ENCODE data around the gene ZNF337. TPM values are rescaled to one million over a fixed set of nuclear protein-coding genes. Genes with fewer than 3 reads are reported as not detected.

The ZNF337 gene
- total and polyA plus RNA-seq, 2 of the 13 experiments (the other 11 are each of a cell fraction or from before 2014, with no cell fraction given) = 17.0 to 19.6 TPM

DNA sequence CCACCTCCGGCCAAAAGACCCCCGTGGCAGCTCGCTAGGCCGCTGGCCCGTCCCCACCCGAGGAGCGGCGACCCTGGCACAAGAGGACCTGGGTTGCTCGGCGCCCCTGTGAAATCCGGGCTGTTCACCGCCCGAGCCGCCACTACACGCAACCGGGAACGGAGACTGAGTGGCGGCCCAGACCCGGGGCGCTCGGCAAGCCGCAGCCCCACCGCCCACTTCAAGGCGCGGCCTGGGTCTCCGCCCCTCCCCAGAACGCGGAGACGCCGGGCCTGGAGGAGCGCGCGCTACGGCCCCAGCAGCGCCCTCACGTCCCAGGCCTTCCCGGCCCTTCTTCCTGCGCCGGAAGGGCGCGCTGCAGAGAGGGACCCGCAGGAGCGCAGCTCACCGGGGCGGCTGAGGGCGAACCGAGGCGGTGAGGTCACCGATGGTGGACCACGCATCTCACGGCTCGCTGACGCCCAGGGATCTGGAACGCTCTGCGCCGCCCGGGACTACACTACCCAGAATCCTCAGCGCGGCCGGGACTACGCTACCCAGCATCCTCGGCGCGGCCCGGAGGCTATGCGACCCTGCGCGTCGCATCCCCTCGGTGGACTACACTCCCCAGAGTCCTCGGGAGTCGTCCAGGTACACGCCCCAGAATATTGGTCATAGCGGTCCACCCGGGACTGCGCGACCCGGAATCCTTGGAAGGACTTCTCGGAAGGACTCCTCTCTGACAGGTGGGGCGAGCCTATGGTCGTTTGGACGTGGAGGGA lies at the start of gene ZNF337 (continued):
- TF ChIP-seq, protein P1, sequence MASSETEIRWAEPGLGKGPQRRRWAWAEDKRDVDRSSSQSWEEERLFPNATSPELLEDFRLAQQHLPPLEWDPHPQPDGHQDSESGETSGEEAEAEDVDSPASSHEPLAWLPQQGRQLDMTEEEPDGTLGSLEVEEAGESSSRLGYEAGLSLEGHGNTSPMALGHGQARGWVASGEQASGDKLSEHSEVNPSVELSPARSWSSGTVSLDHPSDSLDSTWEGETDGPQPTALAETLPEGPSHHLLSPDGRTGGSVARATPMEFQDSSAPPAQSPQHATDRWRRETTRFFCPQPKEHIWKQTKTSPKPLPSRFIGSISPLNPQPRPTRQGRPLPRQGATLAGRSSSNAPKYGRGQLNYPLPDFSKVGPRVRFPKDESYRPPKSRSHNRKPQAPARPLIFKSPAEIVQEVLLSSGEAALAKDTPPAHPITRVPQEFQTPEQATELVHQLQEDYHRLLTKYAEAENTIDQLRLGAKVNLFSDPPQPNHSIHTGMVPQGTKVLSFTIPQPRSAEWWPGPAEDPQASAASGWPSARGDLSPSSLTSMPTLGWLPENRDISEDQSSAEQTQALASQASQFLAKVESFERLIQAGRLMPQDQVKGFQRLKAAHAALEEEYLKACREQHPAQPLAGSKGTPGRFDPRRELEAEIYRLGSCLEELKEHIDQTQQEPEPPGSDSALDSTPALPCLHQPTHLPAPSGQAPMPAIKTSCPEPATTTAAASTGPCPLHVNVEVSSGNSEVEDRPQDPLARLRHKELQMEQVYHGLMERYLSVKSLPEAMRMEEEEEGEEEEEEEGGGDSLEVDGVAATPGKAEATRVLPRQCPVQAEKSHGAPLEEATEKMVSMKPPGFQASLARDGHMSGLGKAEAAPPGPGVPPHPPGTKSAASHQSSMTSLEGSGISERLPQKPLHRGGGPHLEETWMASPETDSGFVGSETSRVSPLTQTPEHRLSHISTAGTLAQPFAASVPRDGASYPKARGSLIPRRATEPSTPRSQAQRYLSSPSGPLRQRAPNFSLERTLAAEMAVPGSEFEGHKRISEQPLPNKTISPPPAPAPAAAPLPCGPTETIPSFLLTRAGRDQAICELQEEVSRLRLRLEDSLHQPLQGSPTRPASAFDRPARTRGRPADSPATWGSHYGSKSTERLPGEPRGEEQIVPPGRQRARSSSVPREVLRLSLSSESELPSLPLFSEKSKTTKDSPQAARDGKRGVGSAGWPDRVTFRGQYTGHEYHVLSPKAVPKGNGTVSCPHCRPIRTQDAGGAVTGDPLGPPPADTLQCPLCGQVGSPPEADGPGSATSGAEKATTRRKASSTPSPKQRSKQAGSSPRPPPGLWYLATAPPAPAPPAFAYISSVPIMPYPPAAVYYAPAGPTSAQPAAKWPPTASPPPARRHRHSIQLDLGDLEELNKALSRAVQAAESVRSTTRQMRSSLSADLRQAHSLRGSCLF (CRISPR knock-in tag; IDR thresholded peaks at IDR 0.05; ENCODE audit: borderline replicate concordance) = 0 out of 2 replicates have a peak, but pooled peaks have one; percentile 3
- TF ChIP-seq SMAD1 (CRISPR knock-in tag; IDR thresholded peaks at IDR 0.05; ENCODE audit: borderline replicate concordance, low read depth) = peak; percentile 99; the same call in 1 of the 2 replicates
- TF ChIP-seq, protein P2, sequence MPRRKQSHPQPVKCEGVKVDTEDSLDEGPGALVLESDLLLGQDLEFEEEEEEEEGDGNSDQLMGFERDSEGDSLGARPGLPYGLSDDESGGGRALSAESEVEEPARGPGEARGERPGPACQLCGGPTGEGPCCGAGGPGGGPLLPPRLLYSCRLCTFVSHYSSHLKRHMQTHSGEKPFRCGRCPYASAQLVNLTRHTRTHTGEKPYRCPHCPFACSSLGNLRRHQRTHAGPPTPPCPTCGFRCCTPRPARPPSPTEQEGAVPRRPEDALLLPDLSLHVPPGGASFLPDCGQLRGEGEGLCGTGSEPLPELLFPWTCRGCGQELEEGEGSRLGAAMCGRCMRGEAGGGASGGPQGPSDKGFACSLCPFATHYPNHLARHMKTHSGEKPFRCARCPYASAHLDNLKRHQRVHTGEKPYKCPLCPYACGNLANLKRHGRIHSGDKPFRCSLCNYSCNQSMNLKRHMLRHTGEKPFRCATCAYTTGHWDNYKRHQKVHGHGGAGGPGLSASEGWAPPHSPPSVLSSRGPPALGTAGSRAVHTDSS (CRISPR knock-in tag; conservative IDR thresholded peaks at IDR 0.05) = no peak; the same call in 1 of the 2 replicates
- TF ChIP-seq, protein P3, sequence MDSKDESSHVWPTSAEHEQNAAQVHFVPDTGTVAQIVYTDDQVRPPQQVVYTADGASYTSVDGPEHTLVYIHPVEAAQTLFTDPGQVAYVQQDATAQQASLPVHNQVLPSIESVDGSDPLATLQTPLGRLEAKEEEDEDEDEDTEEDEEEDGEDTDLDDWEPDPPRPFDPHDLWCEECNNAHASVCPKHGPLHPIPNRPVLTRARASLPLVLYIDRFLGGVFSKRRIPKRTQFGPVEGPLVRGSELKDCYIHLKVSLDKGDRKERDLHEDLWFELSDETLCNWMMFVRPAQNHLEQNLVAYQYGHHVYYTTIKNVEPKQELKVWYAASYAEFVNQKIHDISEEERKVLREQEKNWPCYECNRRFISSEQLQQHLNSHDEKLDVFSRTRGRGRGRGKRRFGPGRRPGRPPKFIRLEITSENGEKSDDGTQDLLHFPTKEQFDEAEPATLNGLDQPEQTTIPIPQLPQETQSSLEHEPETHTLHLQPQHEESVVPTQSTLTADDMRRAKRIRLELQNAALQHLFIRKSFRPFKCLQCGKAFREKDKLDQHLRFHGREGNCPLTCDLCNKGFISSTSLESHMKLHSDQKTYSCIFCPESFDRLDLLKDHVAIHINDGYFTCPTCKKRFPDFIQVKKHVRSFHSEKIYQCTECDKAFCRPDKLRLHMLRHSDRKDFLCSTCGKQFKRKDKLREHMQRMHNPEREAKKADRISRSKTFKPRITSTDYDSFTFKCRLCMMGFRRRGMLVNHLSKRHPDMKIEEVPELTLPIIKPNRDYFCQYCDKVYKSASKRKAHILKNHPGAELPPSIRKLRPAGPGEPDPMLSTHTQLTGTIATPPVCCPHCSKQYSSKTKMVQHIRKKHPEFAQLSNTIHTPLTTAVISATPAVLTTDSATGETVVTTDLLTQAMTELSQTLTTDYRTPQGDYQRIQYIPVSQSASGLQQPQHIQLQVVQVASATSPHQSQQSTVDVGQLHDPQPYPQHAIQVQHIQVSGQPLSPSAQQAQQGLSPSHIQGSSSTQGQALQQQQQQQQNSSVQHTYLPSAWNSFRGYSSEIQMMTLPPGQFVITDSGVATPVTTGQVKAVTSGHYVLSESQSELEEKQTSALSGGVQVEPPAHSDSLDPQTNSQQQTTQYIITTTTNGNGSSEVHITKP (CRISPR knock-in tag; IDR thresholded peaks at IDR 0.05; ENCODE audit: low read depth) = peak; percentile 87
- TF ChIP-seq IKZF1 (IDR thresholded peaks at IDR 0.05) = no peak
- TF ChIP-seq, protein P4, sequence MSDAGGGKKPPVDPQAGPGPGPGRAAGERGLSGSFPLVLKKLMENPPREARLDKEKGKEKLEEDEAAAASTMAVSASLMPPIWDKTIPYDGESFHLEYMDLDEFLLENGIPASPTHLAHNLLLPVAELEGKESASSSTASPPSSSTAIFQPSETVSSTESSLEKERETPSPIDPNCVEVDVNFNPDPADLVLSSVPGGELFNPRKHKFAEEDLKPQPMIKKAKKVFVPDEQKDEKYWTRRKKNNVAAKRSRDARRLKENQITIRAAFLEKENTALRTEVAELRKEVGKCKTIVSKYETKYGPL (CRISPR knock-in tag; IDR thresholded peaks at IDR 0.05) = no peak
- TF ChIP-seq KLF13 (CRISPR knock-in tag; IDR thresholded peaks at IDR 0.05) = peak; percentile 99
- peak; percentile 96 for TF ChIP-seq DR1 (CRISPR knock-in tag; IDR thresholded peaks at IDR 0.05)
- TF ChIP-seq PHF21A (CRISPR knock-in tag; IDR thresholded peaks at IDR 0.05) = peak; percentile 95
- TF ChIP-seq, protein P5, sequence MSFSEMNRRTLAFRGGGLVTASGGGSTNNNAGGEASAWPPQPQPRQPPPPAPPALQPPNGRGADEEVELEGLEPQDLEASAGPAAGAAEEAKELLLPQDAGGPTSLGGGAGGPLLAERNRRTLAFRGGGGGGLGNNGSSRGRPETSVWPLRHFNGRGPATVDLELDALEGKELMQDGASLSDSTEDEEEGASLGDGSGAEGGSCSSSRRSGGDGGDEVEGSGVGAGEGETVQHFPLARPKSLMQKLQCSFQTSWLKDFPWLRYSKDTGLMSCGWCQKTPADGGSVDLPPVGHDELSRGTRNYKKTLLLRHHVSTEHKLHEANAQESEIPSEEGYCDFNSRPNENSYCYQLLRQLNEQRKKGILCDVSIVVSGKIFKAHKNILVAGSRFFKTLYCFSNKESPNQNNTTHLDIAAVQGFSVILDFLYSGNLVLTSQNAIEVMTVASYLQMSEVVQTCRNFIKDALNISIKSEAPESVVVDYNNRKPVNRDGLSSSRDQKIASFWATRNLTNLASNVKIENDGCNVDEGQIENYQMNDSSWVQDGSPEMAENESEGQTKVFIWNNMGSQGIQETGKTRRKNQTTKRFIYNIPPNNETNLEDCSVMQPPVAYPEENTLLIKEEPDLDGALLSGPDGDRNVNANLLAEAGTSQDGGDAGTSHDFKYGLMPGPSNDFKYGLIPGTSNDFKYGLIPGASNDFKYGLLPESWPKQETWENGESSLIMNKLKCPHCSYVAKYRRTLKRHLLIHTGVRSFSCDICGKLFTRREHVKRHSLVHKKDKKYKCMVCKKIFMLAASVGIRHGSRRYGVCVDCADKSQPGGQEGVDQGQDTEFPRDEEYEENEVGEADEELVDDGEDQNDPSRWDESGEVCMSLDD (CRISPR knock-in tag; IDR thresholded peaks at IDR 0.05; ENCODE audit: borderline replicate concordance) = no peak
- peak; percentile 99 for TF ChIP-seq ZNF598 (CRISPR knock-in tag; IDR thresholded peaks at IDR 0.05; ENCODE audit: borderline replicate concordance)
- TF ChIP-seq, protein P6, sequence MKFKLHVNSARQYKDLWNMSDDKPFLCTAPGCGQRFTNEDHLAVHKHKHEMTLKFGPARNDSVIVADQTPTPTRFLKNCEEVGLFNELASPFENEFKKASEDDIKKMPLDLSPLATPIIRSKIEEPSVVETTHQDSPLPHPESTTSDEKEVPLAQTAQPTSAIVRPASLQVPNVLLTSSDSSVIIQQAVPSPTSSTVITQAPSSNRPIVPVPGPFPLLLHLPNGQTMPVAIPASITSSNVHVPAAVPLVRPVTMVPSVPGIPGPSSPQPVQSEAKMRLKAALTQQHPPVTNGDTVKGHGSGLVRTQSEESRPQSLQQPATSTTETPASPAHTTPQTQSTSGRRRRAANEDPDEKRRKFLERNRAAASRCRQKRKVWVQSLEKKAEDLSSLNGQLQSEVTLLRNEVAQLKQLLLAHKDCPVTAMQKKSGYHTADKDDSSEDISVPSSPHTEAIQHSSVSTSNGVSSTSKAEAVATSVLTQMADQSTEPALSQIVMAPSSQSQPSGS (CRISPR knock-in tag; IDR thresholded peaks at IDR 0.05) = peak; percentile 99
